Measurements from ENCODE around the gene ARHGEF17.
A peak's percentile ranks its signal among the peaks of the same experiment; 100 is the strongest.

ARHGEF17 gene

DNA sequence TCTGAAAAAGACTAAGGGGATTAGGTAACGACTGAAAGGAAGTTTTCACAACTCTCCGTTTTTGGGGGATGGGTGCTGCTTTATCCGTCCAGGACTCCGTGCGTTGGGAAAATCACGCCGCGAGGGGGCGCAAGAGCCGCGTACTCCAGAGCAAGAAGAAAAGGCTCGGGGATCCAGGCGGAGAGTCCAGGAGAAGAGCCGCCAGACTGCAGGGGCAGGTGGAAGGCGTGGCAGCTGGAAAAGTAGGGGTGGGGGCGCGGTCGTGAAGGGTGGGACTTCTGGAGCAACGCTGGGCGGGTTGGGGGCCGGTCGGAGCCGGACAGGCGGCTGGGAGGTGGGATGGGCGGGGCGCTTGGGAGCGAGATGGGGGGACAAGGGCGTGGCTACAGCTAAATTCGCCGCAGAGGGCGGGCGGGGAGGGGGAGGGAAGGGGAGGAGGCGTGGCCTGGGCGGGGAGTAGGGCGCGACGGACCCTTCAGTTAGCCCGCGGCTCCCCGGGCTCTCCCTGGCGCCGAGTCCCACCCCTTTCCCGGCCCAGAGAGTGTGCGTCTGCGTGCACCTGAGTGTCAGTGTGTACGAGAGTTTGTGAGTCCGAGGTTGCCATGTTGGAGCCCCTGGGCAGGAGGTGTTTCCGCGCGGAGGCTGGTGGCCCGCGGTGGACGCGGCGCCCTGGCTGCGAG lies 613 bp upstream of the ARHGEF17 start:
- Mint-ChIP-seq H3K36me3 (peaks cover 2% of the 10 kb centered on the region), H3K27me3 (peaks cover 94% of the 10 kb centered on the region), H3K9me3 (no peaks in the 10 kb centered on the region), H3K4me3 (peak overlapping the region; percentile 85), H3K27ac (no peak overlapping the region), H3K4me1 (peaks cover 10% of the 10 kb centered on the region)
- CTCF ChIA-PET, result interaction anchor here (0.6 to 6.6 kb wide), 18 partner anchors 9 to 663 kb away, joined by 3 to 101 read pairs (median 4); no protein-coding TSS in a partner anchor
- peak; percentile 94 for DNase-seq

- H3K9me3 Mint-ChIP-seq, result no peaks in the 10 kb centered on the region
- CTCF ChIA-PET, result interaction anchor here (6.6 kb wide), 1 partner anchor 26 kb away, joined by 101 read pairs; no protein-coding TSS in a partner anchor
- peaks cover 19% of the 10 kb centered on the region for H3K4me1 Mint-ChIP-seq
- H3K27me3 Mint-ChIP-seq, result peaks cover 94% of the 10 kb centered on the region
- no peak overlapping the region for H3K27ac Mint-ChIP-seq
- peaks cover 2% of the 10 kb centered on the region for H3K36me3 Mint-ChIP-seq
- no peak for DNase-seq
- no peak overlapping the region for H3K4me3 Mint-ChIP-seq
These were observed 1.2 kb downstream of the ARHGEF17 start for GRCh38 chr11:73308961-73309919.

DNA sequence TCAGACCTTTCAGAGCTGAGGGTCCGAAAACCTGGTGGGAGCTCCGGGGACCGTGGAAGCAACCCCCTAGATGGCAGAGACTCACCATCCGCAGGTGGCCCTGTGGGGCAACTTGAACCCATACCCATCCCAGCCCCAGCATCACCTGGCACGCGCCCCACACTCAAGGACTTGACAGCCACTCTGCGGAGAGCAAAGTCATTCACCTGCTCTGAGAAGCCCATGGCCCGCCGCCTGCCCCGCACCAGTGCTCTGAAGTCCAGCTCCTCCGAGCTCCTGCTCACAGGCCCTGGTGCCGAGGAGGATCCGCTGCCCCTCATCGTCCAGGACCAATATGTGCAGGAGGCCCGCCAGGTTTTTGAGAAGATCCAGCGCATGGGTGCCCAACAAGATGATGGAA lies 2.0 kb downstream of the ARHGEF17 start:
- H3K36me3 Mint-ChIP-seq, result peaks cover 2% of the 10 kb centered on the region
- CTCF ChIA-PET, result interaction anchor here (6.6 kb wide), 1 partner anchor 25 kb away, joined by 101 read pairs; no protein-coding TSS in a partner anchor
- H3K4me3 Mint-ChIP-seq, result no peak overlapping the region
- H3K9me3 Mint-ChIP-seq, result no peaks in the 10 kb centered on the region
- no peak for DNase-seq
- no peak overlapping the region for H3K27ac Mint-ChIP-seq
- peaks cover 98% of the 10 kb centered on the region for H3K27me3 Mint-ChIP-seq
- peaks cover 24% of the 10 kb centered on the region for H3K4me1 Mint-ChIP-seq

- peaks cover 24% of the 10 kb centered on the region for H3K4me1 Mint-ChIP-seq
- H3K27me3 Mint-ChIP-seq, result peaks cover 95% of the 10 kb centered on the region
- DNase-seq, result no peak
- H3K4me3 Mint-ChIP-seq, result no peak overlapping the region
- H3K27ac Mint-ChIP-seq, result no peak overlapping the region
- peaks cover 2% of the 10 kb centered on the region for H3K36me3 Mint-ChIP-seq
- H3K9me3 Mint-ChIP-seq, result no peaks in the 10 kb centered on the region
- CTCF ChIA-PET, result interaction anchor here (1.7 to 6.6 kb wide), 2 partner anchors 24 to 40 kb away, joined by 4 to 101 read pairs; no protein-coding TSS in a partner anchor
These were observed 2.8 kb downstream of the ARHGEF17 start for GRCh38 chr11:73310661-73311393.

DNA sequence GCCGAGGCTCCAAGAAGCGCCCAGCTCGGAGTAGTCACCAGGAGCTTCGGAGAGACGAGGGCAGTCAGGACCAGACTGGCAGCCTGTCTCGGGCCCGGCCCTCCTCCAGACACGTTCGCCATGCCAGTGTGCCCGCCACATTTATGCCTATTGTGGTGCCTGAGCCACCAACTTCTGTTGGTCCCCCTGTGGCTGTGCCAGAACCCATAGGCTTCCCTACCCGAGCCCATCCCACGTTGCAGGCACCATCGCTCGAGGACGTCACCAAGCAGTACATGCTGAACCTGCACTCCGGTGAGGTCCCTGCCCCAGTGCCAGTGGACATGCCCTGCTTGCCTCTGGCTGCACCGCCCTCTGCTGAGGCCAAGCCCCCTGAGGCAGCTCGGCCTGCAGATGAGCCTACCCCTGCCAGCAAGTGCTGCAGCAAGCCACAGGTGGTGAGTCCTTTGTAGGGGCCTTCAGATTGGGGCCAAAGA lies 3.4 kb downstream of the ARHGEF17 start:
- Mint-ChIP-seq H3K27ac (no peak overlapping the region), H3K27me3 (peaks cover 92% of the 10 kb centered on the region), H3K4me3 (no peak overlapping the region), H3K36me3 (peaks cover 2% of the 10 kb centered on the region), H3K4me1 (peaks cover 22% of the 10 kb centered on the region), H3K9me3 (no peaks in the 10 kb centered on the region)
- DNase-seq, result no peak
- CTCF ChIA-PET, result interaction anchor here (1.7 kb wide), 1 partner anchor 40 kb away, joined by 4 read pairs; no protein-coding TSS in a partner anchor

DNA sequence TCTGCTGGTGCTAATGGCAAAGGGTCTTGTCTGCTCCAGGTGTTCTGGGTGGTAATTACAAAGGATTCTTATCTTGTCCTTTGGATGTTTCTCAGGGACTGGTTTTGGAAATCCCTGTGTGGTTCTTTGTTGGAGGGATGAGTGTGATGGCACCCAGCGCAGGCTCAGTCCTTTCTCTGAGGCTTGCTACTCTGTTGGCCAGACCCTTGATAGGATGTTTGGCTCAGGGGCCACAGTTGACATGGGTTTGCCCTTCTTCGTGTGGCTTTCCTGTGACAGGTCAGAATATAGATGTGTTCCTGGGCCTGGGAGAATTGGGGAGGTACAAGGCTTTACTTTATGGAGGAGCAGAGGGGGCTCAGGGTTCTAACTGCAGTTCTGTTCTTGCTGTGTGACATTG lies 4.0 kb downstream of the ARHGEF17 start:
- DNase-seq, result no peak
- peaks cover 18% of the 10 kb centered on the region for H3K4me1 Mint-ChIP-seq
- no peak overlapping the region for H3K27ac Mint-ChIP-seq
- H3K4me3 Mint-ChIP-seq, result no peak overlapping the region
- peaks cover 2% of the 10 kb centered on the region for H3K36me3 Mint-ChIP-seq
- no peaks in the 10 kb centered on the region for H3K9me3 Mint-ChIP-seq
- CTCF ChIA-PET, result interaction anchor here (1.1 to 3.0 kb wide), 3 partner anchors 14 to 39 kb away, joined by 4 to 13 read pairs (median 4); no protein-coding TSS in a partner anchor
- peaks cover 90% of the 10 kb centered on the region for H3K27me3 Mint-ChIP-seq

DNA sequence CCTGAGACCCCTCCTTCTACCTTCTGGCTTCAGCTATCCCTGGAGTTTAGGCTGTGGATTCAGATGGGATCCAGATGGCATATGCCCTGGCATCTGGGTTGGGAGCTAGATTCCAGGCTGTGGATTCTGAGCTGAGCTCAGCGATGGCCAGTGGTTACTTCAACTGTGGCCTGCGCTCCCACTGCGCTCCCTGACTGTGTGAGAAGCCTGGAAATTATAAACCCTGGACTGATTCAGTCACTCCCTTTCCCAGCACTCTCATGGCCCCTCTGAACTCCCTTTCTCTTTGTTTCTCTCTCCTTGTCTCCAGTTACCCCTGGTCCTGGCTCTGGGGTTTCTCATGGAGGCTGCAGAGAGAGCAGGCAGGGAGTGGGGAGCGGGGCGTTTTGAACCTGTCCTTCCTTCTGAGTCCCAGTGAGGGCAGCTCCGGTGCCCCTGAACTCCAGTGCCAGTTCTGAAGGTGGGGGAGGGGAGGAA lies 4.8 kb downstream of the ARHGEF17 start:
- H3K4me1 Mint-ChIP-seq, result peaks cover 14% of the 10 kb centered on the region
- H3K36me3 Mint-ChIP-seq, result no peaks in the 10 kb centered on the region
- H3K9me3 Mint-ChIP-seq, result no peaks in the 10 kb centered on the region
- no peak for DNase-seq
- no peak overlapping the region for H3K4me3 Mint-ChIP-seq
- H3K27me3 Mint-ChIP-seq, result peaks cover 82% of the 10 kb centered on the region
- no peak overlapping the region for H3K27ac Mint-ChIP-seq
- CTCF ChIA-PET, result interaction anchor here (0.5 to 3.0 kb wide), 5 partner anchors 15 to 58 kb away, joined by 4 to 13 read pairs (median 4); no protein-coding TSS in a partner anchor

- CTCF ChIA-PET, result interaction anchor here (0.5 to 3.0 kb wide), 4 partner anchors 22 to 347 kb away, joined by 4 to 13 read pairs (median 4); no protein-coding TSS in a partner anchor
- Mint-ChIP-seq H3K27ac (no peak overlapping the region), H3K27me3 (peaks cover 80% of the 10 kb centered on the region), H3K36me3 (no peaks in the 10 kb centered on the region), H3K4me3 (no peak overlapping the region), H3K4me1 (peaks cover 14% of the 10 kb centered on the region), H3K9me3 (no peaks in the 10 kb centered on the region)
- DNase-seq, result no peak
These were observed 5.6 kb downstream of the ARHGEF17 start for GRCh38 chr11:73313652-73314051.

GRCh38 chr11:73314117-73314961 lies 6.3 kb downstream of the ARHGEF17 start:
- Mint-ChIP-seq H3K4me1 (peaks cover 14% of the 10 kb centered on the region), H3K4me3 (no peak overlapping the region), H3K27ac (no peak overlapping the region), H3K36me3 (no peaks in the 10 kb centered on the region), H3K27me3 (peaks cover 78% of the 10 kb centered on the region), H3K9me3 (no peaks in the 10 kb centered on the region)
- DNase-seq, result no peak
- CTCF ChIA-PET, result interaction anchor here (0.9 to 3.0 kb wide), 6 partner anchors 21 to 347 kb away, joined by 3 to 13 read pairs (median 4); no protein-coding TSS in a partner anchor

DNA sequence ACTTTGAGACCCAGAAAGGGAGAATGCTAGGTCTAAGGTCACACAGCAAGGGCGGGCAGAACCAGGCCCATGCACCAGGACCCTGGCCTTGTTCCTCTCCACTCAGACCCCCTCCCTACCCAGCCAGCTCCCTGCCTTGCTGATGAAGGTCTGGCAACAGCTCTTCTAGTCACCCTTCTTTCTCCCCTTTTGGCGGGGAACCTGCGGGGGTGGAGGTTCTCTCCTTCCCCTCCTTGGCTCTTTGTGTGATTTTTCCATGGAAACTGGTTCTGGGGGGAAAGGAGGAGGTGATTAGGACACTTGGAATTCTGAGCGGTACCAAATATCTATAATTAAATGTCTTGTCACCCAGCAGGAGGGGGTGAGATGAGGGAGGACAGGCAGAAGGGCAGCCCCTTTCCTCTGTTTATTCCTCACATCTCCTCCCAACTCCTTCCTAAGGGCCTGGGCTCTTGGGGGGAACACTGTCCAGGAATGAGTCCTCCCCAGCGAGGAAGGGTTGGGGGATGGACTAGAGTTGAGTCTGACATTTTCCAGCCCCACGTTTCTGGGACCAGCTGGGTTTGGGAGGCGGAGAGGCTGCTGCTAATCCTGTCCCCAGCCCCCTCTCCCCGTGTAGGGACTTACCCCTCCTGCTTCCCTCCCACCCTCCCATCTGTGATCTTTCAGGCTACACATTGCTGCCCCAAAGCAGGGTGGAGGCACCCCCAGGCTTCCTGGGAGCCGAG lies 7.4 kb downstream of the ARHGEF17 start:
- DNase-seq, result no peak
- peaks cover 14% of the 10 kb centered on the region for H3K4me1 Mint-ChIP-seq
- H3K9me3 Mint-ChIP-seq, result no peaks in the 10 kb centered on the region
- H3K27ac Mint-ChIP-seq, result no peak overlapping the region
- peaks cover 73% of the 10 kb centered on the region for H3K27me3 Mint-ChIP-seq
- CTCF ChIA-PET, result interaction anchor here (1.2 to 3.0 kb wide), 4 partner anchors 20 to 346 kb away, joined by 4 to 13 read pairs (median 6); no protein-coding TSS in a partner anchor
- no peak overlapping the region for H3K4me3 Mint-ChIP-seq
- no peaks in the 10 kb centered on the region for H3K36me3 Mint-ChIP-seq

- H3K4me1 Mint-ChIP-seq, result peaks cover 14% of the 10 kb centered on the region
- no peak for DNase-seq
- H3K27ac Mint-ChIP-seq, result no peak overlapping the region
- no peaks in the 10 kb centered on the region for H3K9me3 Mint-ChIP-seq
- CTCF ChIA-PET, result no interaction called here
- H3K27me3 Mint-ChIP-seq, result peaks cover 69% of the 10 kb centered on the region
- H3K4me3 Mint-ChIP-seq, result no peak overlapping the region
- H3K36me3 Mint-ChIP-seq, result no peaks in the 10 kb centered on the region
These were observed 8.3 kb downstream of the ARHGEF17 start for GRCh38 chr11:73316422-73316821.

DNA sequence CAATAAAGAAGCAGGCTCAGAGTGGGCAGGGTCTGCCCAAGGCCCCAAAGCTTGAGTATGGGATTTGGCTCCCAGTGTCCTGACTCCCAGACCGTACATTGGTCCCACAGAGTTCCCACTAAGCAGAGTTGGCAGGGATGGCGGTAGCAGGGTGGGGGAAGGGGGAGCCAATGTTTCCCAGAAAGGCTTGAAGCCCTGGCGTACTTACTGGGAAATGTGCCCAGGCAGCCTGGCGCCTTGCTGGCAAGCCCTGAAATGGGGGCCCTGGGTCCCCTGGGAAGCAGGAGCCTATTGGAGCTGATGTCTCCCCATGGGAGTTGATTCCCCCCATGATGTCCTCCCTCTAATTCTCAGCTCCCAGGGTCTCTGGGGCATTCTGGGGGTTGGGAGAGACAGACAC lies 9.3 kb downstream of the ARHGEF17 start:
- H3K4me1 Mint-ChIP-seq, result peaks cover 16% of the 10 kb centered on the region
- no peak overlapping the region for H3K4me3 Mint-ChIP-seq
- peaks cover 69% of the 10 kb centered on the region for H3K27me3 Mint-ChIP-seq
- no peak for DNase-seq
- no peaks in the 10 kb centered on the region for H3K36me3 Mint-ChIP-seq
- CTCF ChIA-PET, result interaction anchor here (1.1 to 1.6 kb wide), 3 partner anchors 11 to 23 kb away, joined by 3 to 5 read pairs (median 4); no protein-coding TSS in a partner anchor
- no peaks in the 10 kb centered on the region for H3K9me3 Mint-ChIP-seq
- no peak overlapping the region for H3K27ac Mint-ChIP-seq
